ENCODE results near the gene CRHBP.
"Not testable (repeated sequence)": the region's sequence is repeated elsewhere in the genome, so short reads cannot be mapped to it uniquely, and the experiment has no call there.

The CRHBP gene

GRCh38 chr5:76941000-76941399, 11.8 kb upstream of the CRHBP start:
- Histone ChIP-seq H3K9me3 (ENCODE audit: control insufficient read depth, insufficient read depth, low read depth, low read length) (no peaks in the 10 kb centered on the region), H3K27me3 (ENCODE audit: control insufficient read depth, insufficient read depth, low read length) (no peaks in the 10 kb centered on the region), H3K9ac (ENCODE audit: low read length) (no peak overlapping the region), H3K4me1 (ENCODE audit: control insufficient read depth, insufficient read depth, low read length) (no peaks in the 10 kb centered on the region), H3K27ac (ENCODE audit: low read depth, low read length) (no peak overlapping the region), H3K36me3 (ENCODE audit: control insufficient read depth, insufficient read depth, low read length) (no peaks in the 10 kb centered on the region), H3K4me3 (ENCODE audit: low read depth, low read length) (no peak overlapping the region)

DNA sequence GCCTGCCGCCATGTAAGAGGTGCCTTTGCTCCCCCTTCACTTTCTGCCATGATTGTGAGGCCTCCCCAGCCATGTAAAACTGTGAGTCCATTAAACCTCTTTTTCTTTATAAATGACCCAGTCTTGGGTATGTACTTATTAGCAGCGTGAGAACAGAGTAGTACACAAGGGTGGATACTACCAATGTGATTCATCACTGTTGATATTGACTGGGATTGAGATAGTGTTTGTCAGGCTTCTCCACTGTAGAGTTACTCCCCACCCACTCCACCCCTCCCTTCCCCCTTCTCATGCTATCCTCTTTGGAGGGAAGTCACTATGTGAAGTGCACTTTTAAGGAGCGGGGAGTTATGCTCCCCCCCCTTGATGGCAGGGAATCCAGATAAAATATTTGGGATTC, 11.4 kb upstream of the CRHBP start:
- Histone ChIP-seq H3K36me3 (ENCODE audit: control insufficient read depth, insufficient read depth, low read length) (no peaks in the 10 kb centered on the region), H3K9ac (ENCODE audit: low read length) (no peak overlapping the region), H3K27ac (ENCODE audit: low read depth, low read length) (no peak overlapping the region), H3K27me3 (ENCODE audit: control insufficient read depth, insufficient read depth, low read length) (no peaks in the 10 kb centered on the region), H3K4me3 (ENCODE audit: low read depth, low read length) (no peak overlapping the region), H3K9me3 (ENCODE audit: control insufficient read depth, insufficient read depth, low read depth, low read length) (no peaks in the 10 kb centered on the region), H3K4me1 (ENCODE audit: control insufficient read depth, insufficient read depth, low read length) (no peaks in the 10 kb centered on the region)

- H3K9ac ChIP-seq (ENCODE audit: low read length), result no peak overlapping the region
- no peaks in the 10 kb centered on the region for H3K36me3 ChIP-seq (ENCODE audit: control insufficient read depth, insufficient read depth, low read length)
- no peaks in the 10 kb centered on the region for H3K9me3 ChIP-seq (ENCODE audit: control insufficient read depth, insufficient read depth, low read depth, low read length)
- H3K4me1 ChIP-seq (ENCODE audit: control insufficient read depth, insufficient read depth, low read length), result no peaks in the 10 kb centered on the region
- H3K27me3 ChIP-seq (ENCODE audit: control insufficient read depth, insufficient read depth, low read length), result no peaks in the 10 kb centered on the region
- H3K27ac ChIP-seq (ENCODE audit: low read depth, low read length), result no peak overlapping the region
- H3K4me3 ChIP-seq (ENCODE audit: low read depth, low read length), result no peak overlapping the region
Observed at GRCh38 chr5:76942581-76942980, 10.3 kb upstream of the CRHBP start.

GRCh38 chr5:76943006-76943405, 9.8 kb upstream of the CRHBP start:
- no peaks in the 10 kb centered on the region for H3K36me3 ChIP-seq (ENCODE audit: control insufficient read depth, insufficient read depth, low read length)
- H3K9ac ChIP-seq (ENCODE audit: low read length), result no peak overlapping the region
- H3K4me3 ChIP-seq (ENCODE audit: low read depth, low read length), result no peak overlapping the region
- H3K27me3 ChIP-seq (ENCODE audit: control insufficient read depth, insufficient read depth, low read length), result no peaks in the 10 kb centered on the region
- no peaks in the 10 kb centered on the region for H3K4me1 ChIP-seq (ENCODE audit: control insufficient read depth, insufficient read depth, low read length)
- no peak overlapping the region for H3K27ac ChIP-seq (ENCODE audit: low read depth, low read length)
- H3K9me3 ChIP-seq (ENCODE audit: control insufficient read depth, insufficient read depth, low read depth, low read length), result no peaks in the 10 kb centered on the region

DNA sequence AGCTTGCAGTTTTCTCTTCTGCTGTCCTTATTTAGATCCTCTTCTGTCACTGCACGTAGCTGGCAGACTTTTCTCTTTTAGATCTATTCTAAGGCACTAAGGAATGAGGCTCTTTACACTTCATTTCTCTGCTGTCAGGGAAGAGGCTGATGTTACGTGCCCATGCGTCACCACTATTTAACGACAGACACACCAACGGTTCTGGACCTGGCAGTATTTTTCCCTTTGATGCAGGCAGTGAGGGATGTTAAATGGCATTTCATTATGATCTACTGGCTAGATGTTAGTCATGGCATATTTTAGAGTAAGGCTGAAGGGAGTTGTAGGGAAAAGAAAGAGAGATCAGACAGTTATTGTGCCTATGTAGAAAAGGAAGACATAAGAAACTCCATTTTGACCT, 8.2 kb upstream of the CRHBP start:
- Histone ChIP-seq H3K27ac (ENCODE audit: low read depth, low read length) (no peak overlapping the region), H3K9ac (ENCODE audit: low read length) (no peak overlapping the region), H3K27me3 (ENCODE audit: control insufficient read depth, insufficient read depth, low read length) (no peaks in the 10 kb centered on the region), H3K4me3 (ENCODE audit: low read depth, low read length) (no peak overlapping the region), H3K4me1 (ENCODE audit: control insufficient read depth, insufficient read depth, low read length) (no peaks in the 10 kb centered on the region), H3K9me3 (ENCODE audit: control insufficient read depth, insufficient read depth, low read depth, low read length) (no peaks in the 10 kb centered on the region), H3K36me3 (ENCODE audit: control insufficient read depth, insufficient read depth, low read length) (no peaks in the 10 kb centered on the region)

GRCh38 chr5:76945238-76945637, 7.6 kb upstream of the CRHBP start:
- H3K4me1 ChIP-seq (ENCODE audit: control insufficient read depth, insufficient read depth, low read length); H3K9ac ChIP-seq (ENCODE audit: low read length); H3K27me3 ChIP-seq (ENCODE audit: control insufficient read depth, insufficient read depth, low read length); H3K27ac ChIP-seq (ENCODE audit: low read depth, low read length); H3K9me3 ChIP-seq (ENCODE audit: control insufficient read depth, insufficient read depth, low read depth, low read length); H3K36me3 ChIP-seq (ENCODE audit: control insufficient read depth, insufficient read depth, low read length); H3K4me3 ChIP-seq (ENCODE audit: low read depth, low read length): not testable (repeated sequence)

DNA sequence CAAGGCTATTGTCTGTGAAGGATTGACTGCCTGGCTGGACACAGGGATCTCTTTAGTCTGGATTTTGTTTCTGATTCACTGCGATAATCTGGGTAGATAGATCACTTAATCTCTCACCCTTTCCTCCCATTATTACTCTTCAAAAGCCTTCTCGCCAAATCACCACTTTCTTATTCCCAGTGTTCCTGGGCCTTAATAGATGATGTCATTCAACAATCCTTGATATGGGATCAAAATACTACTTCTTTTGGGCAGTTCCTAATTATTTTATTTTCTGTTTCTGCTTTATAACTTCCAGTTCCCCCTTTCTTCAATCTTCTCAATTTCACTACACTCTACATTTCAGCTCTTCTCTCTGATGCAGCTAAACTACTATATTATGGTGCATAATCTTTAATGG, 6.8 kb upstream of the CRHBP start:
- H3K36me3 ChIP-seq (ENCODE audit: control insufficient read depth, insufficient read depth, low read length), result no peaks in the 10 kb centered on the region
- H3K9me3 ChIP-seq (ENCODE audit: control insufficient read depth, insufficient read depth, low read depth, low read length), result no peaks in the 10 kb centered on the region
- H3K4me3 ChIP-seq (ENCODE audit: low read depth, low read length), result no peak overlapping the region
- H3K27me3 ChIP-seq (ENCODE audit: control insufficient read depth, insufficient read depth, low read length), result peaks cover 1% of the 10 kb centered on the region
- no peak overlapping the region for H3K9ac ChIP-seq (ENCODE audit: low read length)
- H3K27ac ChIP-seq (ENCODE audit: low read depth, low read length), result no peak overlapping the region
- H3K4me1 ChIP-seq (ENCODE audit: control insufficient read depth, insufficient read depth, low read length), result no peaks in the 10 kb centered on the region

DNA sequence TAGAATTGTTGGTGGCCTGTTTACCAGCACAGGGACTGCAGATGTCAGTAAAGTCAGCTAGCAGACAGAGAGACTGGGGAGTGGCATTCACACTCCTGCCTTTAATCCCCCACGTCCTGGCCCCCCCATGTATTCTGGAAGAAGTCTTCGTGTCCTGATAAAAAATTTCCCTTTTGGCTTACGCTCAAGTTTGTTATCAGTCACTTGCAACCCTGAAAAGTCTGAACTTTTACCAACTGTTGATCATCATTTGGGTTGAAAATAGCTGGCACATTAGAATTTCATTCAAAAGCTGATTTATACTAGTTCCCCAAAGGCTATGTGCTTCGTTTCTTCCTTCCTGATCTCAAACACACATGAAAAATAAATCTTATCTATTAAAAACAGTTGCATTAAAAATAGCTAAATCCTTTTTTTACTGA, 5.8 kb upstream of the CRHBP start:
- no peaks in the 10 kb centered on the region for H3K36me3 ChIP-seq (ENCODE audit: control insufficient read depth, insufficient read depth, low read length)
- no peak overlapping the region for H3K9ac ChIP-seq (ENCODE audit: low read length)
- peaks cover 11% of the 10 kb centered on the region for H3K27me3 ChIP-seq (ENCODE audit: control insufficient read depth, insufficient read depth, low read length)
- H3K4me1 ChIP-seq (ENCODE audit: control insufficient read depth, insufficient read depth, low read length), result no peaks in the 10 kb centered on the region
- H3K4me3 ChIP-seq (ENCODE audit: low read depth, low read length), result no peak overlapping the region
- no peak overlapping the region for H3K27ac ChIP-seq (ENCODE audit: low read depth, low read length)
- no peaks in the 10 kb centered on the region for H3K9me3 ChIP-seq (ENCODE audit: control insufficient read depth, insufficient read depth, low read depth, low read length)

DNA sequence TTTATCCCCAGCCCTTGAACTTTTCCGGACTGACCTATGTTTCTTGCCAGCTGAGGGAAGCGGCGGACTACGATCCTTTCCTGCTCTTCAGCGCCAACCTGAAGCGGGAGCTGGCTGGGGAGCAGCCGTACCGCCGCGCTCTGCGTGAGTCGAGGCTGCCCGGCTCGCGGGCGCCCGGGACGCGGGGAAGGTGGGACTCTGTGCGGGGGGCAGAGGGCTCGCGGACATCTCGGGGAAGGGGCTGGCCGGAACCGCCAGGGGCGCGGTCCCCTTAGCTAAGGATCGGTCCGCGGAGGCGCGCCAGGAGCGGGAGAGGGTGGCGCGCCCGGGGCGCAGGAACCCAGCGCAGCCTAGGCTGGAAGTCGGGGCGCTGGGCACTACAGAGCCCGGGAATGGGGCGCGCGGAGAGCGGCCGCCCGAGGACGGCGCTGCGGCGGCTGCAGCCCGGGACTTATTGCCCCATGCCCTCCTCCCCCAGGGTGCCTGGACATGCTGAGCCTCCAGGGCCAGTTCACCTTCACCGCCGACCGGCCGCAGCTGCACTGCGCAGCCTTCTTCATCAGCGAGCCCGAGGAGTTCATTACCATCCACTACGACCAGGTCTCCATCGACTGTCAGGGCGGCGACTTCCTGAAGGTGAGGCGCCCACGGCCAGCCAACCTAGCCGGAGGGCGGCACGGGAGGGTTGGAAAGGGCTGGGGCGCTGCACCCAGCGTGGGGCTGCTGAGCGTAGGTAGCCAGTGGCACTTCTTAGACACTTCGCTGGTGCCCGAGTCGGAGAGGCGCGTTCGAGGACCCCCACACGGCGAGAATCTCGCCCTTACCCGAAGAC, 922 bp downstream of the CRHBP start:
- Histone ChIP-seq H3K27ac (ENCODE audit: low read depth, low read length) (no peak overlapping the region), H3K27me3 (ENCODE audit: control insufficient read depth, insufficient read depth, low read length) (peaks cover 54% of the 10 kb centered on the region), H3K4me1 (ENCODE audit: control insufficient read depth, insufficient read depth, low read length) (peaks cover 7% of the 10 kb centered on the region), H3K36me3 (ENCODE audit: control insufficient read depth, insufficient read depth, low read length) (no peaks in the 10 kb centered on the region), H3K9ac (ENCODE audit: low read length) (peak overlapping the region; percentile 20), H3K9me3 (ENCODE audit: control insufficient read depth, insufficient read depth, low read depth, low read length) (no peaks in the 10 kb centered on the region), H3K4me3 (ENCODE audit: low read depth, low read length) (peak overlapping the region; percentile 61)

DNA sequence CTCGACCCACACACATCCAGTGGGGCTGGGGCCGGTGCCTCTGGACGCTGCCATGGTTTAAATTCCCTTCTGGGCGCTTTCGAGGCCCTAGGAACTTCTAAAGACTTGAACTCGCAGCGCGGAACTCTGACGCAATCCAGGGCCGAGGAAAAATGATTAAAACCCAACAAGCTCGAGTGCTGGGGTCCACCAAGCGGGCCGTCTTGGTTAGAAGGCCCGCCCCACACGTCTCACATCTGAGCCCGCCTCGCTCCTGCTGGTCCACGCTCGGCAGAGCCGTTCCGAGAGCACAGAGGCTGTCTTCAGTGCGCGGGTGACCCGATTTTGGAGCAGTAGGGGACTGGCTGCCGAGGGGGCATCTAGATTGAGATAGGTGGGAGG, 1.5 kb downstream of the CRHBP start:
- peak overlapping the region; percentile 20 for H3K9ac ChIP-seq (ENCODE audit: low read length)
- H3K27me3 ChIP-seq (ENCODE audit: control insufficient read depth, insufficient read depth, low read length), result peaks cover 54% of the 10 kb centered on the region
- H3K4me1 ChIP-seq (ENCODE audit: control insufficient read depth, insufficient read depth, low read length), result peaks cover 11% of the 10 kb centered on the region
- H3K4me3 ChIP-seq (ENCODE audit: low read depth, low read length), result peak overlapping the region; percentile 61
- H3K9me3 ChIP-seq (ENCODE audit: control insufficient read depth, insufficient read depth, low read depth, low read length), result no peaks in the 10 kb centered on the region
- H3K36me3 ChIP-seq (ENCODE audit: control insufficient read depth, insufficient read depth, low read length), result no peaks in the 10 kb centered on the region
- no peak overlapping the region for H3K27ac ChIP-seq (ENCODE audit: low read depth, low read length)

GRCh38 chr5:76956033-76956432, 3.2 kb downstream of the CRHBP start:
- H3K4me3 ChIP-seq (ENCODE audit: low read depth, low read length), result no peak overlapping the region
- H3K9me3 ChIP-seq (ENCODE audit: control insufficient read depth, insufficient read depth, low read depth, low read length), result no peaks in the 10 kb centered on the region
- H3K27me3 ChIP-seq (ENCODE audit: control insufficient read depth, insufficient read depth, low read length), result peaks cover 53% of the 10 kb centered on the region
- no peaks in the 10 kb centered on the region for H3K36me3 ChIP-seq (ENCODE audit: control insufficient read depth, insufficient read depth, low read length)
- H3K27ac ChIP-seq (ENCODE audit: low read depth, low read length), result no peak overlapping the region
- peaks cover 14% of the 10 kb centered on the region for H3K4me1 ChIP-seq (ENCODE audit: control insufficient read depth, insufficient read depth, low read length)
- no peak overlapping the region for H3K9ac ChIP-seq (ENCODE audit: low read length)
